Sigmoid colon (tissue), 7 donors: ENCODE measurements around the gene CASP10. TPM values are rescaled to one million over a fixed set of nuclear protein-coding genes. Genes with fewer than 3 reads are reported as not detected.

Source experiments
- DNase-seq: peaks from one replicate; pipeline ENCODE4 v3.0.0-alpha.2; 2019
- H3K27ac ChIP-seq, 4 donors: fragments of 200-600 bp; sonication (generic); one replicate each; pipeline ENCODE4 v1.5.1; 2016 to 2019; ENCODE audit warnings: mild to moderate bottlenecking in 1 of 4
- H3K27me3 ChIP-seq, 3 donors: fragments of 200-600 bp; sonication (generic); one replicate each; pipeline ENCODE4 v1.5.1; 2019; ENCODE audit warnings: mild to moderate bottlenecking in 1 of 3
- H3K36me3 ChIP-seq, 4 donors: fragments of 200-600 bp; sonication (generic); one replicate each; pipeline ENCODE4 v1.5.1; 2016 to 2019
- H3K4me1 ChIP-seq, 4 donors: fragments of 200-600 bp; sonication (generic); one replicate each; pipeline ENCODE4 v1.5.1; 2017 to 2019
- H3K4me3 ChIP-seq, 4 donors: fragments of 200-600 bp; sonication (generic); one replicate each; pipeline ENCODE4 v1.5.1; 2017 to 2019; ENCODE audit warnings: mild to moderate bottlenecking in 2 of 4, moderate library complexity in 1 of 4
- H3K9me3 ChIP-seq, 4 donors: fragments of 200-600 bp in 3 of 4; sonication (generic) in 3 of 4; one replicate each; pipeline versions ENCODE4 v1.5.1 to v1.6.1; 2013 to 2019
- CTCF ChIP-seq, 4 experiments: fragments of 450-650 bp in 3 of 4; fragments of 200-600 bp in 1 of 4; IDR thresholded peaks; one replicate each; pipeline ENCODE4 v1.5.1; 2016 to 2019; ENCODE audit warnings: antibody characterized with exemption in 4 of 4, mild to moderate bottlenecking in 3 of 4, moderate library complexity in 2 of 4
- EP300 ChIP-seq, 4 donors: sonication (generic); formaldehyde crosslinking; IDR thresholded peaks; one replicate each; pipeline ENCODE4 v1.6.1; 2017; ENCODE audit warnings: antibody characterized with exemption in 4 of 4
- POLR2A ChIP-seq, 2 donors: fragments of 450-650 bp; IDR thresholded peaks; one replicate each; pipeline ENCODE4 v1.6.1; 2016; ENCODE audit warnings: antibody characterized with exemption in 2 of 2, mild to moderate bottlenecking in 2 of 2, moderate library complexity in 2 of 2
- POLR2AphosphoS5 ChIP-seq, 4 donors: sonication (generic); formaldehyde crosslinking; IDR thresholded peaks; one replicate each; pipeline ENCODE4 v1.6.1; 2017; ENCODE audit warnings: antibody characterized with exemption in 4 of 4
- WGBS, 2 donors: extraction: QIAGEN DNeasy Blood & Tissue Kit; methylation state at CpG; one replicate each; pipeline ENCODE4 v1.1.7; 2013; 5-methylcytosine and 5-hydroxymethylcytosine counted together
- intact Hi-C: fragments of 100-400 bp; cut with DNase I; formaldehyde crosslinking; loops from one replicate; pipeline ENCODE4 v1.15.1; 2023
- polyA plus RNA-seq, 3 donors: library from polyadenylated mRNA; stranded (reverse); fragments of 200-250 nt; gene quantifications; one replicate each; pipeline ENCODE4 v1.2.3, GENCODE V29; 2013
- total RNA-seq, 4 donors: library from RNA; depleted of rRNA; stranded (reverse); fragments of >200 nt; gene quantifications; one replicate each; pipeline ENCODE4 v1.1.0, GENCODE V29; 2016
- donor health status: healthy with polysubstance abuse.
- donor health status: Bipolar disorder and iron deficiency.
- donor health status: healthy.

CASP10 gene
- total and polyA plus RNA-seq, 7 donors: 3.9 to 26.9 (median 11.4) TPM

GRCh38 chr2:201232467-201232815 lies 49.5 kb downstream of the CASP10 start:
- Histone ChIP-seq H3K4me1 (peaks cover 0 to 26% (median 6%) of the 10 kb centered on the region in 4 donors), H3K27me3 (no peaks in the 10 kb centered on the region), H3K27ac (no peak overlapping the region), H3K9me3 (no peaks in the 10 kb centered on the region), H3K36me3 (no peaks in the 10 kb centered on the region), H3K4me3 (no peak overlapping the region)
- intact Hi-C loops: loop anchor here (10.0 kb wide), 2 partner anchors 222 to 268 kb away; partner anchors contain the start of genes ORC2, STRADB and TRAK2
- no peak for DNase-seq
- whole genome bisulfite sequencing, 2 donors: 15 to 31% methylated on average over 3 of the region's 3 CpGs
- TF ChIP-seq POLR2A (IDR thresholded peaks at IDR 0.05): no peak
- no peak for TF ChIP-seq EP300 (IDR thresholded peaks at IDR 0.05)
- no peak for TF ChIP-seq CTCF (IDR thresholded peaks at IDR 0.05)
- no peak for TF ChIP-seq POLR2AphosphoS5 (IDR thresholded peaks at IDR 0.05)

- Histone ChIP-seq H3K4me1 (peaks cover 0 to 26% (median 6%) of the 10 kb centered on the region in 4 donors), H3K27ac (peak overlapping the region in 2 of 4 donors; percentile 9 to 22), H3K9me3 (no peaks in the 10 kb centered on the region), H3K27me3 (no peaks in the 10 kb centered on the region), H3K36me3 (no peaks in the 10 kb centered on the region), H3K4me3 (peak overlapping the region in 3 of 4 donors; percentile 7 to 23 (median 19))
- 5 to 16% methylated on average over 8 of the region's 8 CpGs for WGBS, 2 donors
- intact Hi-C loops: loop anchor here (10.0 kb wide), 2 partner anchors 221 to 269 kb away; partner anchors contain the start of genes ORC2, STRADB and TRAK2
- peak; percentile 66 for DNase-seq
- TF ChIP-seq POLR2AphosphoS5 (IDR thresholded peaks at IDR 0.05) (no peak), CTCF (IDR thresholded peaks at IDR 0.05) (no peak), POLR2A (IDR thresholded peaks at IDR 0.05) (peak in 1 of 2 donors; percentile 15), EP300 (IDR thresholded peaks at IDR 0.05) (no peak)
Observed at GRCh38 chr2:201233192-201233811, 50.4 kb downstream of the CASP10 start.

- Histone ChIP-seq H3K4me3 (peak overlapping the region in 3 of 4 donors; percentile 7 to 23 (median 19)), H3K4me1 (peaks cover 0 to 26% (median 6%) of the 10 kb centered on the region in 4 donors), H3K9me3 (no peaks in the 10 kb centered on the region), H3K36me3 (no peaks in the 10 kb centered on the region), H3K27ac (peak overlapping the region in 2 of 4 donors; percentile 9 to 22), H3K27me3 (no peaks in the 10 kb centered on the region)
- no peak for TF ChIP-seq POLR2AphosphoS5 (IDR thresholded peaks at IDR 0.05)
- no peak for TF ChIP-seq POLR2A (IDR thresholded peaks at IDR 0.05)
- 42 to 50% methylated on average over 21 of the region's 21 CpGs for WGBS, 2 donors
- no peak for DNase-seq
- intact Hi-C loops: loop anchor here (10.0 kb wide), 2 partner anchors 221 to 269 kb away; partner anchors contain the start of genes ORC2, STRADB and TRAK2
Observed at GRCh38 chr2:201233812-201234662, 51.1 kb downstream of the CASP10 start.

GRCh38 chr2:201234663-201235135 lies 51.8 kb downstream of the CASP10 start:
- Histone ChIP-seq H3K4me1 (peaks cover 0 to 26% (median 6%) of the 10 kb centered on the region in 4 donors), H3K27me3 (no peaks in the 10 kb centered on the region), H3K27ac (no peak overlapping the region), H3K9me3 (no peaks in the 10 kb centered on the region), H3K4me3 (no peak overlapping the region), H3K36me3 (no peaks in the 10 kb centered on the region)
- no peak for DNase-seq
- 35 to 47% methylated on average over 3 of the region's 3 CpGs for WGBS, 2 donors
- TF ChIP-seq EP300 (IDR thresholded peaks at IDR 0.05): no peak
- no peak for TF ChIP-seq POLR2AphosphoS5 (IDR thresholded peaks at IDR 0.05)
- no peak for TF ChIP-seq POLR2A (IDR thresholded peaks at IDR 0.05)
- TF ChIP-seq CTCF (IDR thresholded peaks at IDR 0.05): no peak
- intact Hi-C loops: loop anchor here (10.0 kb wide), 2 partner anchors 220 to 270 kb away; partner anchors contain the start of genes ORC2, STRADB and TRAK2
